ENCODE data around the gene CYBA.

CYBA gene

GRCh38 chr16:88631920-88632586, 18.8 kb downstream of the CYBA start:
- DNase-seq (ENCODE audit: low spot score) = no peak

GRCh38 chr16:88631384-88631783, 19.5 kb downstream of the CYBA start:
- DNase-seq (ENCODE audit: low spot score) = no peak

- DNase-seq (ENCODE audit: low spot score) = no peak
These were observed 19.9 kb downstream of the CYBA start for GRCh38 chr16:88630941-88631340.

- DNase-seq (ENCODE audit: low spot score) = no peak
These were observed 20.4 kb downstream of the CYBA start for GRCh38 chr16:88630433-88630832.

- DNase-seq (ENCODE audit: low spot score) = no peak
These were observed 21.0 kb downstream of the CYBA start for GRCh38 chr16:88629835-88630234.

- DNase-seq (ENCODE audit: low spot score) = peak; percentile 46
These were observed 22.3 kb downstream of the CYBA start for GRCh38 chr16:88628512-88628974.

GRCh38 chr16:88627531-88628411, 23.1 kb downstream of the CYBA start:
- no peak for DNase-seq (ENCODE audit: low spot score)

- no peak for DNase-seq (ENCODE audit: low spot score)
These were observed 24.2 kb downstream of the CYBA start for GRCh38 chr16:88626646-88627045.

- DNase-seq (ENCODE audit: low spot score) = no peak
These were observed 25.8 kb downstream of the CYBA start for GRCh38 chr16:88624977-88625576.

- no peak for DNase-seq (ENCODE audit: low spot score)
These were observed 26.4 kb downstream of the CYBA start for GRCh38 chr16:88624481-88624880.

- no peak for DNase-seq (ENCODE audit: low spot score)
These were observed 27.0 kb downstream of the CYBA start for GRCh38 chr16:88623858-88624257.

- DNase-seq (ENCODE audit: low spot score) = no peak
These were observed 28.0 kb downstream of the CYBA start for GRCh38 chr16:88622866-88623265.

GRCh38 chr16:88622125-88622524, 28.7 kb downstream of the CYBA start:
- no peak for DNase-seq (ENCODE audit: low spot score)

- no peak for DNase-seq (ENCODE audit: low spot score)
These were observed 30.7 kb downstream of the CYBA start for GRCh38 chr16:88619859-88620815.

GRCh38 chr16:88618956-88619667, 31.7 kb downstream of the CYBA start:
- no peak for DNase-seq (ENCODE audit: low spot score)

- no peak for DNase-seq (ENCODE audit: low spot score)
These were observed 32.5 kb downstream of the CYBA start for GRCh38 chr16:88618182-88618955.

- no peak for DNase-seq (ENCODE audit: low spot score)
These were observed 33.4 kb downstream of the CYBA start for GRCh38 chr16:88617268-88618031.

GRCh38 chr16:88616736-88617135, 34.1 kb downstream of the CYBA start:
- no peak for DNase-seq (ENCODE audit: low spot score)

GRCh38 chr16:88616320-88616719, 34.5 kb downstream of the CYBA start:
- DNase-seq (ENCODE audit: low spot score) = no peak

Measured in NAMALWA (cell line).